Measurements from ENCODE around the gene C19orf53.
"Not testable (repeated sequence)": the region's sequence is repeated elsewhere in the genome, so short reads cannot be mapped to it uniquely, and the experiment has no call there.

C19orf53 gene

DNA sequence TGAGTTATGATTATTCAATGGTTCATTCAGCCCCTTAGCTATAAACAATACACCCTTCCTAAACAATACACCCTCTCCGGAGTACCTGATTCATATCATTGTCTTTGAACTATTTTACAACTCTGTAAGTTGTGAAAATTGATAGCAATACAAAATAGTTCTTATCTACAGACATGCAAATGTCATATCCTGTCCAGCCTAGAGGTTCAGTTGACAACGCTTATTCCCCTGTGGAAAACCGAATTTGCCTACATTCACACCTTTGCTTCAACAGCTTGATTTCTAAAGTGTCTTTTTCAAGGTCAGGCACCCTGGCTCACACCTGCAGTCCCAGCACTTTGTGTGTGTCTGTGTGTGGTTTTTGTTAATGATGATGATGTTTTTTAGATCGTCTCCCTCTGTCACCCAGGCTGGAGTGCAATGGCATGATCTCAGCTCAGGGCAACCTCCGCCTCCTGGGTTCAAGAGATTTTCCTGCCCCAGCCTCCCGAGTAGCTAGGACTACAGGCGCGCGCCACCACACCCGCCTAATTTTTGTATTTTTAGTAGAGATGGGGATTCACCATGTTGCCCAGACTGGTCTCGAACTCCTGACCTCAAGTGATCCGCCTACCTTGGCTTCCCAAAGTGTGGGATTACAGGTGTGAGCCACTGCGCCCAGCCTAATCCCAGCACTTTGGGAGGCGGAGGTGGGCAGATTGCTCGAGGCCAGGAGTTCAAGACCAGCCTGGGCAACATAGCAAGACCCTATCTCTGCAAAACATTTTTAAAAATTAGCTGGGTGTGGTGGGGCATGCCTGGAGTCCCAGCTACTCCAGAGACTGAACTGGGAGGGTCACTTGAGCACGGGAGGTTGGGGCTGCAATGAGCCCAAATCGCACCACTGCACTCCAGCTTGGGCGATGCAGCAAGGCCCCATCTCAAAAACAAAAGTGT, 9.6 kb downstream of the C19orf53 start:
- H3K4me3 ChIP-seq (ENCODE audit: control insufficient read depth, low read depth, low read length) = no peak overlapping the region
- no peak for DNase-seq (ENCODE audit: low read depth)
- TF ChIP-seq, protein P1, sequence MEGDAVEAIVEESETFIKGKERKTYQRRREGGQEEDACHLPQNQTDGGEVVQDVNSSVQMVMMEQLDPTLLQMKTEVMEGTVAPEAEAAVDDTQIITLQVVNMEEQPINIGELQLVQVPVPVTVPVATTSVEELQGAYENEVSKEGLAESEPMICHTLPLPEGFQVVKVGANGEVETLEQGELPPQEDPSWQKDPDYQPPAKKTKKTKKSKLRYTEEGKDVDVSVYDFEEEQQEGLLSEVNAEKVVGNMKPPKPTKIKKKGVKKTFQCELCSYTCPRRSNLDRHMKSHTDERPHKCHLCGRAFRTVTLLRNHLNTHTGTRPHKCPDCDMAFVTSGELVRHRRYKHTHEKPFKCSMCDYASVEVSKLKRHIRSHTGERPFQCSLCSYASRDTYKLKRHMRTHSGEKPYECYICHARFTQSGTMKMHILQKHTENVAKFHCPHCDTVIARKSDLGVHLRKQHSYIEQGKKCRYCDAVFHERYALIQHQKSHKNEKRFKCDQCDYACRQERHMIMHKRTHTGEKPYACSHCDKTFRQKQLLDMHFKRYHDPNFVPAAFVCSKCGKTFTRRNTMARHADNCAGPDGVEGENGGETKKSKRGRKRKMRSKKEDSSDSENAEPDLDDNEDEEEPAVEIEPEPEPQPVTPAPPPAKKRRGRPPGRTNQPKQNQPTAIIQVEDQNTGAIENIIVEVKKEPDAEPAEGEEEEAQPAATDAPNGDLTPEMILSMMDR (IDR thresholded peaks at IDR 0.05; ENCODE audit: control insufficient read depth, insufficient read depth, low read depth, low read length, missing control alignments) = no peak

DNA sequence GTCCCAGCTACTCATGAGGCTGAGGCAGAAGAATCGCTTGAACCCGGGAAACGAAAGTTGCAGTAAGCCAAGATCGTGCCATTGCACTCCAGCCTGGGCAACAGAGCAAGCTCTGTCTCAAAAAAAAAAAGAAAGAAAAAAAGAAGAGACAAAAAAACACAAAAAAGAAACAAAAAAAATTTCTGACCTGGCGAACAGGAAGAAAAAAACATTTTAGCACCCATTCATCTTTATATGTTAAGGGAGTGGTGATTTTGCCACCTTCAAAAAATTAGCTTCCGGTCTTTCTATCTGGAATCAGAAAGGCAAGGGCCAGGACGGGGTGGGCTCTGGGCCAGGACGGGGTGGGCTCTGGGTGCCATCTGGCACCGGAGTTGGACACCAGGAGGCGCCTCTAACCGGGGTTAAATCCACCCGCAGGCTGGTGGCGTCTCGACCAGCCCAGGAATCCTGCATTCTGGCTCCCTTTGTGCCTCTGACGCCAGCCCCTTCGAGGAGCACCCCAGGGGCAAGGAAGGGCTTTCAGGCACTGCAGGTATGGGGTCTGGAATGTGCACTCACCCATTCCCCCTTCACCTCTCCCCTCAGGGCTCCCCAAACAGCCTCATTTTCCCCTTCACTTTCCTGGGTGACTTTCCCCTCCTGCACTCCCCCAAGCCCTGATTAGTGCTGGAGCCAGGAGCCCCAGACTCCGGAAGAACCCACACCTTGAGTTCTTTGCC, 10.6 kb downstream of the C19orf53 start:
- TF ChIP-seq, protein P1 (IDR thresholded peaks at IDR 0.05; ENCODE audit: control insufficient read depth, insufficient read depth, low read depth, low read length, missing control alignments) = peak; percentile 76
- no peak overlapping the region for H3K4me3 ChIP-seq (ENCODE audit: control insufficient read depth, low read depth, low read length)
- DNase-seq (ENCODE audit: low read depth) = no peak

DNA sequence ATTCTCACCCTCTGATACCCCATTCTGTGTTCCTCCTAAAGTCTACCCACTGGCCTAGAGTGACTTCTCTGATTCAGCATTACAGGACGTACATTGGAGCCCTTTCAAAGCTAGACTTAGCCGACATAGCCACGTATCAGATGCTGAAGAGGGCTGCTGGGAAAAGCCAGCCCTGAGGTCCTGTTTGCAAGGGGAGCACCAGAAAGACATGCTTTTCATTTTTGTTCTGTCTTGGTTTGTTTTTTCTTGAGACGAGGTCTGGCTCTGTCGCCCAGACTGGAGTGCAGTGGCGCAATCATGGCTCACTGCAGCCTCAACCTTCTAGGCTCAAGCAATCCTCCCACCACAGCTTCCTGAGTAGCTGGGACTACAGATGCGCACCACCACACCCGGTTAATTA, 14.7 kb downstream of the C19orf53 start:
- DNase-seq (ENCODE audit: low read depth) = peak; percentile 71
- TF ChIP-seq, protein P1 (IDR thresholded peaks at IDR 0.05; ENCODE audit: control insufficient read depth, insufficient read depth, low read depth, low read length, missing control alignments) = no peak
- H3K4me3 ChIP-seq (ENCODE audit: control insufficient read depth, low read depth, low read length) = no peak overlapping the region

DNA sequence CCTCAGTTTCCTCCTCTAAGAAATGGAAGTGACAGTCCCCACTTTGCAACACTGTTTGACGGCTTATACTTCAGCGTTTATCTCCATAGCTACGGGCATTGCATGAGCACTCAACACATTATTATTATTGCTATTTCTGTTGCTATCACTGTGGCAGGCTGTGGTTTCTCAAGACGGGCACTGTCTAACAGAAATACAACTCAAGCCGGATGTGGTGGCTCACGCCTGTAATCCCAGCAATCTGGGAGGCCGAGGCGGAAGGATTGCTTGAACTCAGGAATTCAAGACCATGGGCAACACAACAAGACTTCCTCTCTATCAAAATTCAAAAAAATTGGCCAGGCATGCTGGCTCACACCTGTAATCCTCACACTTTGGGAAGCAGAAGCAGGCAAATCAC, 16.1 kb downstream of the C19orf53 start:
- H3K4me3 ChIP-seq (ENCODE audit: control insufficient read depth, low read depth, low read length) = no peak overlapping the region
- DNase-seq (ENCODE audit: low read depth) = peak; percentile 49
- TF ChIP-seq, protein P1 (IDR thresholded peaks at IDR 0.05; ENCODE audit: control insufficient read depth, insufficient read depth, low read depth, low read length, missing control alignments) = no peak

DNA sequence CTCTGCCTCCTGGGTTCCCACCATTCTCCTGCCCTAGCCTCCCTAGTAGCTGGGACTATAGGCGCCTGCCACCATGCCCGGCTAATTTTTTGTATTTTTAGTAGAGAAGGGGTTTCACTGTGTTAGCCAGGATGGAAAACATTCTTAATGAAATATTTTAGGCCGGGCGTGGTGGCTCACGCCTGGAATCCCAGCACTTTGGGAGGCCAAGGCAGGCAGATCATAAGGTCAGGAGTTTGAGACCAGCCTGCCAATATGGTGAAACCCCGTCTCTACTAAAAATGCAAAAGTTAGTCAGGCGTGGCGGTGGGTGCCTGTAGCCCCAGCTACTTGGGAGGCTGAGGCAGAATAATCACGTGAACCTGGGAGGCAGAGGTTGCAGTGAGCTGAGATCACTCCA, 19.1 kb downstream of the C19orf53 start:
- not testable (repeated sequence) for H3K4me3 ChIP-seq (ENCODE audit: control insufficient read depth, low read depth, low read length); DNase-seq (ENCODE audit: low read depth)

DNA sequence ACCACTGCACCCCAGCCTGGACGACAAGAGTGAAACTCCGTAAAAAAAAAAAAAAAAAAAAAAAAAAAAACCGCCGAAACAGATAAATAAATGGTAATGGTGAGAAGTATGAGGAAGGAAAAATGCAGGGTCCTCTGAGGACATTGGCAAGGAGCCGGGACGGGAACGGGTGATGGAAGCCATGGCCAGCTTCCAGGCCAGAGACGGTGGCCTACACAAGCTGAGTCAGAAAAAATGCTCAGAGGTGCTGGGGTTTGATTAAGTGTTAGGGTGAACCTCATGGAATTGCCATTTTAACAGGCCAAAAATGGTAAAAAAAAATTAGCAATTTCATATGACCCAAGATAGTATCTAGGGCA, 20.1 kb downstream of the C19orf53 start:
- TF ChIP-seq, protein P1 (IDR thresholded peaks at IDR 0.05; ENCODE audit: control insufficient read depth, insufficient read depth, low read depth, low read length, missing control alignments) = no peak
- DNase-seq (ENCODE audit: low read depth) = peak; percentile 83
- peak overlapping the region; percentile 80 for H3K4me3 ChIP-seq (ENCODE audit: control insufficient read depth, low read depth, low read length)

Data from AG09309 (cell line).